ENCODE results near the gene UBE2G2.
"Not testable (repeated sequence)": the region's sequence is repeated elsewhere in the genome, so short reads cannot be mapped to it uniquely, and the experiment has no call there.

Gene UBE2G2

GRCh38 chr21:44835647-44835973, 34.0 kb upstream of the UBE2G2 start:
- no peak for DNase-seq

DNA sequence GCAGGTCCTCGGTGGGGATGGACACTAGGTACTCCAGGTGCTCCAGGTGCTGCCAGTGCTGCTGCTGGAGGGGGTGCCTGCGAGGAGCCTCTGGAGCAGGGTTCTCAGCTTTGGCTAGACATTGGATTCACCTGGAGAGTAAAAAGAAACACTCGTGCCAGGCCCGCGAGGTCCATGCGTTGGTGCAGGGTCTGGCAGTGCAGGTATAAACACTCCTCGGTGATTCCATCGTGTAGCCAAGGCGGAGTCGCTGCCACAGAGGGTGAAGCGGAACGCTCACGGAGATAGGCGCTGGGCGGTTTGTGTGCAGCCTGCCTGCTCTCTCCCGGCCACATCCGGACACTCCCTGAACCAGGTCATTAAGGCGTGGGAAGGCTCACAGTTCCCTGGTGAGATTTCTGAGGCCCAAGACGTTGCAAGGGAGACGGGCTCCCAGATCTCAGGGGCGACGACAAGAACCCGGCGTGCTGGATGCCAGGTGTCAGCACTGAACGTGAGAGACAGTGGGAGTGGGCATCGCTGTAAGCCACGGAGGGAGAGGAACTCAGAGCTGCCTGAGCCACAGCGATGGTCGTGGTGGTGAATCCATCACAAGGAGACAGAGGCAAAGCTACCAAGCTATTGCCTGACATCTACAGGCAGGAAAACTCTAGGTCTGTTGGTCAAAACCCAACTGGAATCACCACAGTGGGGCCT, 33.5 kb upstream of the UBE2G2 start:
- no peak for DNase-seq

- DNase-seq = no peak
Measured at GRCh38 chr21:44834231-44834950, 32.8 kb upstream of the UBE2G2 start.

DNA sequence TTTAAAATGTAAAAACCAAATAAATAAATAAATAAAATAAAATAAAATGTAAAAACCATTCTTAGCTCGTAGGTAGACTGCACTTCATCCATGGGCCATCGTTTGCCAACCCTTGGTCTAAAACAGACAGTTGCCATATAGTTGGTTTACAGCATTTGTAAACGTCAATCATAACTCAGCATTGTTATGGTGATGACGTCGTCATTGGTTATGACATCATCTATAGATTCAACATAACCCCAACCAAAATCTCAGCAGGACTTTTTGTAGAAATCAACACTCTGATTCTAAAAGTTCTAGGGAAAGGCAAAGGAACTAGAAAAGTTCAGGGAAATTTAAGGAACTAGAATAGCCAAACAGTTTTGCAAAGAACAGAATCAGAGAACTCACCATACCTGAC, 32.0 kb upstream of the UBE2G2 start:
- no peak for DNase-seq

GRCh38 chr21:44832516-44833255, 31.1 kb upstream of the UBE2G2 start:
- DNase-seq = not testable (repeated sequence)

DNA sequence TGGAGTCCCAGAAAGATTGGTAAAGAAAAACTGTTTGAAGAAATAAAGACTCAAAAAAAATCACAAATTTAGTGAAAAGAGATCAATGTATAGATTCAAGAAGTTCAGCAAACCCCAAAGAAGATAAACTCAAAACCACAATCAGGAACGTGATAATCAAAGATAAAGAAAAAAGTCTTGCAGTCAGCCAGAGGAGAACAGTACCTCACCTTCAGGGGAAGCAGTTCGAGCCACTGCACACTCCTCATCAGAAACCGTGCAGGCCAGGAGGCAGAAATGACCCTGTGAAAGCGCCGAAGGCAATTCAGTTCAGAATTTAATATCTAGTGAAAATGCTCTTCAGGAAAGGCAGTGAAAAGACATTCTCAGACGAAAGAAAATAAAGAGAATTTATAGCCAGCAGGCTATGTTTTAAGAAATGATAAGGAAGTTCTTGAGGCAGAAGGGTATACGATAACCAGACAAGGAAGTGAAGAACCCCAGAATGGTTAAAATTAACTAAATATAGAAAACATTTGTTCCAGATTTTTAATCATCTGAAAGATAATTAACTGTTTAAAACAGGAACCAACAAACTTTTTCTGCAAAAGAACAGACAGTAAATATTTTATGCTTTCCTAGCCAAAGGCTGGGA, 29.7 kb upstream of the UBE2G2 start:
- DNase-seq = no peak

GRCh38 chr21:44829507-44830092, 28.0 kb upstream of the UBE2G2 start:
- DNase-seq = no peak

- DNase-seq = no peak
Measured at GRCh38 chr21:44828362-44829056, 26.9 kb upstream of the UBE2G2 start.

GRCh38 chr21:44823179-44823660, 21.6 kb upstream of the UBE2G2 start:
- no peak for DNase-seq

DNA sequence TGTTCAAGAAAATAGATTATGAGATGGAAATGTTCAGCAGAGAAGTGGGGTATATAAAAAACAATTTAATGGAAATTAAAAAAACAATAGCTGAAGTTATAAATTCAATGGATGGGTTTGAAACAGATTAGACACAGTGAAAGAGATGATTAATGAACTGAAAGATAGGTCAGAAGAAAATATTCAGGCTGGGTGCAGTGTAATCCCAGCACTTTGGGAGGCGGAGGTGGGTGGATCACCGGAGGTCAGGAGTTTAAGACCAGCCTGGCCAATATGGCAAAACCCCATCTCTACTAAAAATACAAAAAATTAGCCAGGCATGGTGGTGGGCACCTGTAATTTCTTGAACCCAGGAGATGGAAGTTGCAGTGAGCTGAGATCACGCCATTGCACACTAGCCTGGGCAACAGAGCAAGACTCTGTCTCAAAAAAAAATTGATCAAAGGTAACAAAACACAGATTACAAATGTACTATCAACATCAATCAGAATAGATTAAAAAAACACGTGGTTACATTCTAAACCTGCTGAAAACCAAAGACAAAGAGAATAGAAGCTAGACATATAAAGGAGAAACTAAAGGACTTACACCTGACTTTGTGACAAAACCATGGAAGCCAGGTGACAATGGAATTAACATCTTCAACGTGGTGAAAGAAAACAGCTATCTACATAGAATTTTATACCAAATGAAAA, 21.0 kb upstream of the UBE2G2 start:
- no peak for DNase-seq

GRCh38 chr21:44820851-44821250, 19.2 kb upstream of the UBE2G2 start:
- DNase-seq = no peak

GRCh38 chr21:44819283-44820243, 17.9 kb upstream of the UBE2G2 start:
- no peak for DNase-seq

DNA sequence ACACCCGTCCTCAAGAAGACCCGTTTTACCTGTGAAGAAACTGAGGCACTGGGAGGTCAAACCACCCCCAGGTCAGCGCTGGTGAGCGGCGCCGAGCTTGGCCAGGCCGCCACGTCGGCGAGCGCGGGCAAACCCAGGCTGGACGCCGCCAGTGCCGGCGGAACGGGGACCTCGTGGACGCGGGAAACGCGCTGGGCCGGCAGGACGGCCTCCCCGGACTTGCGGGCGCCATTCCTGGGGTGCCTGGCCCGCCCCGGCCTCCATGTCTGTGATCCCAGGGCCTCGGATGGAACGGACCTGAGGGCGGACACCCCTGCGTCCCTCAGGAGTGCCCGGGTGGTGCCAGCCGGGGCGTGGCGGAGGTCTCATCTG, 17.0 kb upstream of the UBE2G2 start:
- DNase-seq = no peak

DNA sequence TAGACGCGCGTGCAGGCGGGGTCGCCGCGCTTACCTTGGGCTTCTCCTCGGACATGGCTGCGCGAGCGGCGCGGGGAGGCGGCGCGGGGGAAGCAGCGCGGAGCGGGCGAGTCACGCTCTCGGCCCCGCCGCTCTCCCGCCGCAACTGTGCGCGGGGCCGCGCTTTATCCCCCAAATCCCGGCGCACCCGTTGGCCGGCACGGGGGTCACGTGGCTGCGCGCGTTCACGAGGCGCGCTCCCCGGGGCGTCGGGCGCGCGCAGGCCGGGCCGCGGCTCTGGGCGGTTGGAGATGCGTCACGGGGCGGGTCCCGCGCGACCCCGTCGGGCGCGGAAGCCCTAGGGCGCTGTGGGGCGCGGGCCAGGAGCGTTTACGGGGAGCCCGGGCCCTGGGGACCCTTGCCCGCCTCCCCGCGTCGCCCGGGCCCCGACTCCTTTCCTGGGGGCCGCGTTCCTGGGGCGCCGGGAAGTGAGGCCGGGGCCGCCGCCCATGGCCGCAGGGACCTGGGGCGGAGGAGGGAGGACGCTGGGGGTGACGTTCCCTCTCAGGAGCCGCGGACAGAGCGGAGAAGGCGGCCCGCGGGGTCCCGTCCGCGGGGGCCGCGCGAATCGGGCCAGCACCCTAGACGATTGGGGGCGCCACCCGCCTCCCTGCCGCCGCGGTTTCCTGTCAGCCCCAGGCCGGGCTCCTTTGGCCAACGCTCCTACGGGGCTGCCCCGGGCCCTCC, 16.5 kb upstream of the UBE2G2 start, which contains the start of gene SUMO3:
TSS of gene SUMO3 (minus strand) at position 149 of the 726 bp plus-strand sequence. CDS start at position 55, 94 bp downstream.
- peak; percentile 85 for DNase-seq

GRCh38 chr21:44817506-44817880, 15.9 kb upstream of the UBE2G2 start:
- peak; percentile 84 for DNase-seq

DNA sequence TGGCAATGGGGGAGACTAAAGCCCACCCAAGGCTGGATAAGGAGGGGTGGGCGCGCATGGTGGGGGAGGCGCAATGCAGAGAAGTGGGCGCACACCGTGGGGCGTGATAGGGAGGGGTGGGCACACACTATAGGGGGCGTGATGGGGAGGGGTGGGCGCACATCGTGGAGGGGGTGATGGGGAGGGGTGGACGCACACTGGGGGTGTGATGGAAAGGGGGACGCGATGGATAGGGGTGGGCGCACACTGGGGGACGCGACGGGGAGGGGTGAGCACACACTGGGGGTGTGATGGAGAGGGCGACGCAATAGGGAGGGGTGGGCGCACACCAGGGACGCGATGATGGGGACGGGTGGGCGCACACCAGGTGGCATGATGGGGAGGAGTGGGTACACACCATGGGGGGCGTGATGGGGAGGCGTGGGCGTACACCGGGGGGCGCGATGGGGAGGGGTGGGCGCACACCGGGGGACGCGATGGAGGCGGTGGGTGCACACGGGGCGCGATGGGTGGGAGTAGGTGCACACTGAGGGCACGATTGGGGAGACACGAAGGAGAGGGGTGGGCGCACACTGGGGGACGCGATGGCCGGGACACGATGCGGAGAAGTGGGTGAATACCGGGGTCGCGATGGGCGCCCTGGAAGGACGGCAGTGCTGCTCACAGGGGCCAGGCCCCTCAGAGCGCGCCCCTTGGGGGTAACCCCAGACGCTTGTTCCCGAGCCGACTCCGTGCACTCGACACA, 15.3 kb upstream of the UBE2G2 start:
- DNase-seq = no peak

DNA sequence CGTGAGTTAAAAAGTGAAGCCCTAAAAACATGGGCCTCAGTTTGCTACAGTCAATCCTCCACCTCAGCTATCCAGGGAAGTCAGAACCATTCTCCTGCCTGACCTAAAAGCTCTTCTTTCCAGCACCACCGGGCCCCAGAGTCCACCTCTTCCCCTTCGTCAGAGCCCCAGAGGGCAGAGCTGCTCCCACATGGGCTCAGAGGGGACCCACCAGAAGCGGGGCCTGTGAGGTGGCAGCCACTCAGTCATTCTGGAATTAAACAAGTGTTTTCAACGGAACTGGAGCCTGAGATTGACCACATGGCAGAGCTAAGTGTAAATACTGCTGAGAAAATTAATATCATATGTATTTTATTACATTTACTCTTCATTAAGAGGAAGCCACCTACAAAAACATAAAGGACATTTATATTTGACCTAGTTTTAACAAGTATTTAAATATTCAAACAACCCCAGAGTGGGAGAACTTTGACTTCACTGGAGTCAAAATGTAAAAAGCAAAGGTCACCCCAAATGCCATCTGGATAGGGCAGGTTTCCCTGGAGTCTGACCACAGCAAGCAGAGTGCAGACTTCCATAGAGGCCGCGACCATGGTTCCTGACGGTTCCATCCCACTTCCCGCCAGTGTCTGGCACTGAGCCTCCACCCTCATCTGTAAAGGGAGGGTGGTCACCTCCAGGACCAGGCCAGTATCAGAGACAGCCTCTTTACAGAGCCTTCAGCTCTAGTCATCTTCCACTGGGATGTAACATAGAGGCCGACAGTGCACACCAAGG, 14.4 kb upstream of the UBE2G2 start:
- no peak for DNase-seq

GRCh38 chr21:44815225-44815624, 13.6 kb upstream of the UBE2G2 start:
- DNase-seq = no peak

Data from NCI-H2171 (cell line).